ENCODE data around the gene TPK1.

DNA sequence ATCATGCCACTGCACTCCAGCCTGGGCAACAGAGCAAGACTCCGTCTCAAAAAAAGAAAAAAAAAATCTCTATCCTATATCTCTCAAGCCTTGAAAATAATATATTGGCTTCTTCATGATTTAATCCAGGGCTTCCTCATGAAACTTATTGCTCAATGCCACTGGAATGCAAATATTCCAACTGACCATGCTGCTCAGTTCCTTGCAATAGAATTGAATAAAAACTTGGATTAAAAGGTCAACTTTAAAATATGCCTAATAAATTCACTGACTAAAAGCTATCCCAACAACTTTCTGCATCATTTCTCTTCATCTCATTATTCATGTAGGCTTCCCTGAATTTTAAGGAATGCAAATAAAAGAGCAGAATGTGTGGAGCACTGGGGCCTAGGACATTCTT, 390.3 kb downstream of the TPK1 start:
- TF ChIP-seq, protein P1, sequence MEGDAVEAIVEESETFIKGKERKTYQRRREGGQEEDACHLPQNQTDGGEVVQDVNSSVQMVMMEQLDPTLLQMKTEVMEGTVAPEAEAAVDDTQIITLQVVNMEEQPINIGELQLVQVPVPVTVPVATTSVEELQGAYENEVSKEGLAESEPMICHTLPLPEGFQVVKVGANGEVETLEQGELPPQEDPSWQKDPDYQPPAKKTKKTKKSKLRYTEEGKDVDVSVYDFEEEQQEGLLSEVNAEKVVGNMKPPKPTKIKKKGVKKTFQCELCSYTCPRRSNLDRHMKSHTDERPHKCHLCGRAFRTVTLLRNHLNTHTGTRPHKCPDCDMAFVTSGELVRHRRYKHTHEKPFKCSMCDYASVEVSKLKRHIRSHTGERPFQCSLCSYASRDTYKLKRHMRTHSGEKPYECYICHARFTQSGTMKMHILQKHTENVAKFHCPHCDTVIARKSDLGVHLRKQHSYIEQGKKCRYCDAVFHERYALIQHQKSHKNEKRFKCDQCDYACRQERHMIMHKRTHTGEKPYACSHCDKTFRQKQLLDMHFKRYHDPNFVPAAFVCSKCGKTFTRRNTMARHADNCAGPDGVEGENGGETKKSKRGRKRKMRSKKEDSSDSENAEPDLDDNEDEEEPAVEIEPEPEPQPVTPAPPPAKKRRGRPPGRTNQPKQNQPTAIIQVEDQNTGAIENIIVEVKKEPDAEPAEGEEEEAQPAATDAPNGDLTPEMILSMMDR (IDR thresholded peaks at IDR 0.05): no peak
- no peak for TF ChIP-seq POLR2A (IDR thresholded peaks at IDR 0.05)

Measured in uterus (tissue), 2 donors.